ENCODE results near the gene MANEAL.

DNA sequence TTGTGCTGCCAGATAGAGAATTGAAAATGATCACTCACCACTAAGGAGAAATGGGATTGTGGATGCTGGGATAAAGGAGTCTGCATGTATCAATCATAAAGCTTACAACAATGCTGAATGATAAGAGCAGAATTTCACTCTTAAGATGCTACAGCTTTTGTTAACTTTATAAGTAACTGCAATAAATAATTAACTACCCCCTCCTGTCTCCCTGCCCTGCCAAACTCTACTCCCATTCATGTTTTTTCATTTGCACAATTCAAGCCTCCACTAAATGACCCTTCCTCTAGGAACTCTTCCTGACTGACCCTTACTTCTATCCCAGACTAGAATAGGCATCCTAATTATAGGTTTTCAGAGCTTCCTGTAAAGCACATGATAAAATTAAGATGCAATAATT, 50.9 kb downstream of the MANEAL start:
- TF ChIP-seq EZH2 (IDR thresholded peaks at IDR 0.05; ENCODE audit: insufficient read depth, poor library complexity, severe bottlenecking) (no peak), EZH2phosphoT487 (IDR thresholded peaks at IDR 0.05; ENCODE audit: insufficient read depth, low read depth) (no peak)

All from GM23248 (cell line).